PC-9 (cell line): ENCODE measurements around the gene NBEA.

Source experiments
- CTCF ChIP-seq: fragments of 200-600 bp; sonication (generic); conservative IDR thresholded peaks from 2 replicates; pipeline ENCODE4 v1.6.1; 2017; ENCODE audit warnings: mixed run types, antibody characterized with exemption, mild to moderate bottlenecking, moderate library complexity
- EZH2 ChIP-seq: fragments of 200-600 bp; sonication (generic); IDR thresholded peaks from 2 replicates; pipeline ENCODE4 v1.8.0; 2017; ENCODE audit warnings: antibody characterized with exemption, low read depth

GRCh38 chr13:35603593-35604285 lies 661.7 kb downstream of the NBEA start:
- no peak for TF ChIP-seq CTCF
- no peak for TF ChIP-seq EZH2
